Progenitor cell of endocrine pancreas (in vitro differentiated cells): ENCODE results near the gene DACT2. TPM values are rescaled to one million over a fixed set of nuclear protein-coding genes. Genes with fewer than 3 reads are reported as not detected.
A peak's percentile ranks its signal among the peaks of the same experiment; 100 is the strongest.

Source experiments
- DNase-seq: peaks from one replicate; pipeline ENCODE4 v3.0.0; 2021; ENCODE audit warnings: low spot score; ENCODE audit not compliant: unreplicated experiment
- H3K27ac Mint-ChIP-seq: 2 replicates; pipeline ENCODE4 v1.8.0; 2021; ENCODE audit warnings: mild to moderate bottlenecking, moderate library complexity, mixed read lengths
- H3K27me3 Mint-ChIP-seq: 2 replicates; pipeline ENCODE4 v1.8.0; 2021; ENCODE audit warnings: mixed read lengths
- H3K36me3 Mint-ChIP-seq: 2 replicates; pipeline ENCODE4 v1.8.0; 2022; ENCODE audit warnings: mixed read lengths; ENCODE audit not compliant: insufficient read depth
- H3K4me1 Mint-ChIP-seq: 2 replicates; pipeline ENCODE4 v1.8.0; 2021; ENCODE audit warnings: low read depth, mixed read lengths
- H3K4me3 Mint-ChIP-seq: 2 replicates; pipeline ENCODE4 v1.8.0; 2021; ENCODE audit warnings: low read depth, mild to moderate bottlenecking, moderate library complexity, mixed read lengths
- H3K9me3 Mint-ChIP-seq: 2 replicates; pipeline ENCODE4 v1.8.0; 2021; ENCODE audit warnings: low read depth, mixed read lengths
- CTCF ChIP-seq: fragments of 200-600 bp; sonication (generic); IDR thresholded peaks from one replicate; pipeline ENCODE4 v1.5.0; 2021; ENCODE audit warnings: antibody characterized with exemption, mild to moderate bottlenecking; ENCODE audit not compliant: unreplicated experiment
- total RNA-seq: library from RNA; stranded (reverse); gene quantifications from 2 replicates; pipeline ENCODE4 v1.2.1, GENCODE V29; 2021

The DACT2 gene
- total RNA-seq, 1 donor from 2014 or later: 33.2 TPM

GRCh38 chr6:168280899-168281245 lies 38.7 kb downstream of the DACT2 start:
- Mint-ChIP-seq H3K4me3 (no peak overlapping the region), H3K27ac (no peak overlapping the region), H3K27me3 (peaks cover 6% of the 10 kb centered on the region), H3K36me3 (no peaks in the 10 kb centered on the region), H3K4me1 (peaks cover 20% of the 10 kb centered on the region), H3K9me3 (no peaks in the 10 kb centered on the region)
- no peak for DNase-seq
- TF ChIP-seq CTCF: no peak

- no peak for DNase-seq
- peaks cover 6% of the 10 kb centered on the region for H3K27me3 Mint-ChIP-seq
- H3K4me3 Mint-ChIP-seq: no peak overlapping the region
- TF ChIP-seq CTCF: no peak
- H3K36me3 Mint-ChIP-seq: no peaks in the 10 kb centered on the region
- peak overlapping the region; percentile 41 for H3K27ac Mint-ChIP-seq
- H3K9me3 Mint-ChIP-seq: no peaks in the 10 kb centered on the region
- peaks cover 25% of the 10 kb centered on the region for H3K4me1 Mint-ChIP-seq
Observed at GRCh38 chr6:168280020-168280898, 39.3 kb downstream of the DACT2 start.

- no peak for DNase-seq
- no peaks in the 10 kb centered on the region for H3K36me3 Mint-ChIP-seq
- H3K4me3 Mint-ChIP-seq: no peak overlapping the region
- H3K9me3 Mint-ChIP-seq: no peaks in the 10 kb centered on the region
- no peak for TF ChIP-seq CTCF
- H3K27me3 Mint-ChIP-seq: peaks cover 3% of the 10 kb centered on the region
- no peak overlapping the region for H3K27ac Mint-ChIP-seq
- H3K4me1 Mint-ChIP-seq: peaks cover 31% of the 10 kb centered on the region
Observed at GRCh38 chr6:168279403-168279935, 40.1 kb downstream of the DACT2 start.

- H3K4me1 Mint-ChIP-seq: peaks cover 35% of the 10 kb centered on the region
- H3K36me3 Mint-ChIP-seq: no peaks in the 10 kb centered on the region
- no peaks in the 10 kb centered on the region for H3K9me3 Mint-ChIP-seq
- DNase-seq: no peak
- H3K27me3 Mint-ChIP-seq: peaks cover 3% of the 10 kb centered on the region
- H3K27ac Mint-ChIP-seq: no peak overlapping the region
- TF ChIP-seq CTCF: no peak
- H3K4me3 Mint-ChIP-seq: no peak overlapping the region
Observed at GRCh38 chr6:168278904-168279303, 40.7 kb downstream of the DACT2 start.

GRCh38 chr6:168277274-168277669 lies 42.3 kb downstream of the DACT2 start:
- H3K4me1 Mint-ChIP-seq: peaks cover 50% of the 10 kb centered on the region
- no peaks in the 10 kb centered on the region for H3K9me3 Mint-ChIP-seq
- peaks cover 4% of the 10 kb centered on the region for H3K27me3 Mint-ChIP-seq
- H3K36me3 Mint-ChIP-seq: no peaks in the 10 kb centered on the region
- no peak overlapping the region for H3K27ac Mint-ChIP-seq
- no peak for TF ChIP-seq CTCF
- H3K4me3 Mint-ChIP-seq: no peak overlapping the region
- DNase-seq: no peak
